ENCODE results near the gene ANKRD44.

ANKRD44 gene

GRCh38 chr2:197144183-197144582 lies 166.4 kb downstream of the ANKRD44 start:
- DNase-seq (ENCODE audit: low spot score): no peak

GRCh38 chr2:197141702-197142473 lies 168.7 kb downstream of the ANKRD44 start:
- no peak for DNase-seq (ENCODE audit: low spot score)

GRCh38 chr2:197140045-197140444 lies 170.5 kb downstream of the ANKRD44 start:
- DNase-seq (ENCODE audit: low spot score): peak; percentile 38

- DNase-seq (ENCODE audit: low spot score): no peak
Measured at GRCh38 chr2:197138506-197138905, 172.1 kb downstream of the ANKRD44 start.

GRCh38 chr2:197137826-197138477 lies 172.6 kb downstream of the ANKRD44 start:
- DNase-seq (ENCODE audit: low spot score): peak; percentile 46

- DNase-seq (ENCODE audit: low spot score): no peak
Measured at GRCh38 chr2:197137231-197137630, 173.3 kb downstream of the ANKRD44 start.

- no peak for DNase-seq (ENCODE audit: low spot score)
Measured at GRCh38 chr2:197136452-197136851, 174.1 kb downstream of the ANKRD44 start.

GRCh38 chr2:197135806-197136205 lies 174.8 kb downstream of the ANKRD44 start:
- no peak for DNase-seq (ENCODE audit: low spot score)

GRCh38 chr2:197134206-197134605 lies 176.4 kb downstream of the ANKRD44 start:
- no peak for DNase-seq (ENCODE audit: low spot score)

GRCh38 chr2:197131558-197131855 lies 179.1 kb downstream of the ANKRD44 start:
- DNase-seq (ENCODE audit: low spot score): no peak

- peak; percentile 61 for DNase-seq (ENCODE audit: low spot score)
Measured at GRCh38 chr2:197130318-197130717, 180.3 kb downstream of the ANKRD44 start.

GRCh38 chr2:197128897-197129296 lies 181.7 kb downstream of the ANKRD44 start:
- DNase-seq (ENCODE audit: low spot score): no peak

- peak; percentile 43 for DNase-seq (ENCODE audit: low spot score)
Measured at GRCh38 chr2:197128126-197128525, 182.5 kb downstream of the ANKRD44 start.

GRCh38 chr2:197126630-197127352 lies 183.8 kb downstream of the ANKRD44 start:
- DNase-seq (ENCODE audit: low spot score): no peak

- no peak for DNase-seq (ENCODE audit: low spot score)
Measured at GRCh38 chr2:197124639-197125390, 185.8 kb downstream of the ANKRD44 start.

GRCh38 chr2:197122821-197123220 lies 187.8 kb downstream of the ANKRD44 start:
- DNase-seq (ENCODE audit: low spot score): no peak

GRCh38 chr2:197121756-197122385 lies 188.7 kb downstream of the ANKRD44 start:
- DNase-seq (ENCODE audit: low spot score): no peak

GRCh38 chr2:197121255-197121654 lies 189.3 kb downstream of the ANKRD44 start:
- peak; percentile 24 for DNase-seq (ENCODE audit: low spot score)

- DNase-seq (ENCODE audit: low spot score): no peak
Measured at GRCh38 chr2:197116306-197116879, 194.2 kb downstream of the ANKRD44 start.

GRCh38 chr2:197115325-197115724 lies 195.3 kb downstream of the ANKRD44 start:
- no peak for DNase-seq (ENCODE audit: low spot score)

GRCh38 chr2:197113275-197113711 lies 197.3 kb downstream of the ANKRD44 start:
- DNase-seq (ENCODE audit: low spot score): peak; percentile 47

Measured in CD4-positive, alpha-beta T cell treated with Interleukin-2 at 100 ng/mL for 4 hours (primary cell).